ENCODE data around the gene POLR2E. TPM values are rescaled to one million over a fixed set of nuclear protein-coding genes. Genes with fewer than 3 reads are reported as not detected.

Gene POLR2E
- total RNA-seq, 4 donors from 2014 or later: 118 to 263 (median 228) TPM

GRCh38 chr19:1068009-1069001 is 26.9 kb downstream of the POLR2E start:
- DNase-seq (no peak), ATAC-seq (no peak)
- Histone ChIP-seq H3K9me3 (no peaks in the 10 kb centered on the region), H3K27ac (no peak overlapping the region), H3K4me3 (peak overlapping the region in 2 of 4 donors; percentile 34), H3K4me1 (peaks cover 4 to 18% of the 10 kb centered on the region in 2 donors), H3K27me3 (peaks cover 57 to 84% (median 71%) of the 10 kb centered on the region in 3 donors), H3K36me3 (no peaks in the 10 kb centered on the region)
- intact Hi-C loops (cut with DNase I; ENCODE audit: low total_unique reads): no loop called here
- TF ChIP-seq POLR2A (IDR thresholded peaks at IDR 0.05) (no peak), CTCF (IDR thresholded peaks at IDR 0.05 in 4 of 5, conservative IDR thresholded peaks at IDR 0.05 in 1 of 5) (no peak)
- in situ Hi-C loops (cut with MboI; ENCODE audit: low sequenced_read_pairs in 4 of 4): no loop called here

DNA sequence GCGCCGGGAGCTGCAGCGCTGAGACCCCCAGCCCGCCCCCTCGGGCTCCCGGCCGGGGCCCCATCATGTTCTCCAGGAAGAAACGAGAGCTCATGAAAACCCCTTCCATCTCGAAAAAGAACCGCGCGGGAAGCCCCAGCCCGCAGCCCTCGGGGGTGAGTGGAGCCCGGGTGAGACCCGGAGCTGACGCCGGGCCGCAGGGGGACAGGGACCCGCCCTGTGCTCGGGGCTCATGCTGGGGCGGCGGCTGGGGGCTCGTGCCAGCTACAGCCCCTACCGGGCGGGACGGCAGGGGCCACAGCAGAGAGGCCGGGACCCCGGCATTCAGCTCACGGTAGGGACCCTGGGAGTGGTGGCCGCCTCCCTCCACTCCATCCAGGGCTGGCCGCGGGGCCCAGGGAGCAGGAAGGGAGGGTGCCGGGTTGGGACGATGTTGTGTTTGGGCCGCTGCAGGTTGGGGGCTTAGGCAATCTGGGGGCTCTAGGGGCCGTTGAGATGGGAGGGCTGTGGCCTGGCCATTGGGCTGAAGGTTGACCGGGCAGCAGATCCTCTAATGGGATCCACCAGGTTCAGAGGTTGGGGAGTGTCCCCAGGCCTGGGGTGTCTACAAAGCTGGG is 27.7 kb downstream of the POLR2E start:
- H3K4me3 ChIP-seq: peak overlapping the region in 3 of 4 donors; percentile 27 to 34 (median 34)
- H3K4me1 ChIP-seq: peaks cover 4 to 18% of the 10 kb centered on the region in 2 donors
- peaks cover 57 to 82% (median 68%) of the 10 kb centered on the region in 3 donors for H3K27me3 ChIP-seq
- no peak for DNase-seq
- intact Hi-C loops (cut with DNase I; ENCODE audit: low total_unique reads) (no loop called here), in situ Hi-C loops (cut with MboI; ENCODE audit: low sequenced_read_pairs in 4 of 4) (no loop called here)
- no peak for ATAC-seq
- H3K9me3 ChIP-seq: no peaks in the 10 kb centered on the region
- no peak for TF ChIP-seq CTCF (IDR thresholded peaks at IDR 0.05 in 4 of 5, conservative IDR thresholded peaks at IDR 0.05 in 1 of 5)
- TF ChIP-seq POLR2A (IDR thresholded peaks at IDR 0.05): no peak
- no peaks in the 10 kb centered on the region for H3K36me3 ChIP-seq
- no peak overlapping the region for H3K27ac ChIP-seq

- H3K4me1 ChIP-seq: peaks cover 4 to 18% of the 10 kb centered on the region in 2 donors
- ATAC-seq: no peak
- no peak for DNase-seq
Measured at GRCh38 chr19:1066748-1067340, 28.3 kb downstream of the POLR2E start, which contains the start of gene ARHGAP45. TSS of gene ARHGAP45 (plus strand) at chr19:1067167. CDS start at chr19:1067406, 239 bp downstream.

More at GRCh38 chr19:1066748-1067340, 28.3 kb downstream of the POLR2E start, which contains the start of gene ARHGAP45:
- in situ Hi-C loops (cut with MboI; ENCODE audit: low sequenced_read_pairs in 4 of 4): no loop called here
- intact Hi-C loops (cut with DNase I; ENCODE audit: low total_unique reads): no loop called here
- Histone ChIP-seq H3K27ac (no peak within 1 kb of the TSS), H3K36me3 (no peaks in the 10 kb centered on the region), H3K27me3 (peaks cover 51 to 76% (median 62%) of the 10 kb centered on the region in 3 donors), H3K9me3 (no peaks in the 10 kb centered on the region), H3K4me3 (peak within 1 kb of the TSS in 3 of 4 donors; percentile 27 to 34 (median 34))
- TF ChIP-seq POLR2A (IDR thresholded peaks at IDR 0.05): peak in 1 of 2 donors; percentile 10
- TF ChIP-seq CTCF (IDR thresholded peaks at IDR 0.05 in 4 of 5, conservative IDR thresholded peaks at IDR 0.05 in 1 of 5): no peak
